Measurements from ENCODE around the gene JAZF1. TPM values are rescaled to one million over a fixed set of nuclear protein-coding genes. Genes with fewer than 3 reads are reported as not detected.

The JAZF1 gene
- total RNA-seq, 1 donor from 2014 or later = 29.4 TPM

DNA sequence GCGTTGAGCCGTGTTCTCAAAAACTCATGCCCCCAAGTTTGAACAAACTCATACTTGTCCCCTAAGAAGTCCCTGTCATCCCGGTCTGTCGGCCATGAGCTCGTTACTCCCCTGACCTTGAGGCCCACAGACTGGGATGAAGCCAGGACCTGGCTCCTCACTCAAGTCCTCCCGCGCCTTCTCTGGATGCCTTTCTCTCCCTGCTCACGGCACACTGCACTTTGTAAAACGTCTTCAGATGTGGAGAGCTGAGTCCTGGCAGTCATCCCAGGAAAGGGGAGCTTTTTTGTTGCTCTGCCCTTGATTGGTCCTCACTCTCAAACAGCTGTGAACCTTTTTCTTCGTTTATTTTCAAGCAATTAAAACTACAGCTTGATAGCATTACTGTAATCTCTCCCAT lies 110.8 kb downstream of the JAZF1 start:
- DNase-seq = peak; percentile 50
- no peak overlapping the region for H3K4me3 ChIP-seq
- intact Hi-C loops (cut with micrococcal nuclease) = no loop called here
- no peaks in the 10 kb centered on the region for H3K27me3 ChIP-seq (ENCODE audit: low read depth)
- TF ChIP-seq, protein P1, sequence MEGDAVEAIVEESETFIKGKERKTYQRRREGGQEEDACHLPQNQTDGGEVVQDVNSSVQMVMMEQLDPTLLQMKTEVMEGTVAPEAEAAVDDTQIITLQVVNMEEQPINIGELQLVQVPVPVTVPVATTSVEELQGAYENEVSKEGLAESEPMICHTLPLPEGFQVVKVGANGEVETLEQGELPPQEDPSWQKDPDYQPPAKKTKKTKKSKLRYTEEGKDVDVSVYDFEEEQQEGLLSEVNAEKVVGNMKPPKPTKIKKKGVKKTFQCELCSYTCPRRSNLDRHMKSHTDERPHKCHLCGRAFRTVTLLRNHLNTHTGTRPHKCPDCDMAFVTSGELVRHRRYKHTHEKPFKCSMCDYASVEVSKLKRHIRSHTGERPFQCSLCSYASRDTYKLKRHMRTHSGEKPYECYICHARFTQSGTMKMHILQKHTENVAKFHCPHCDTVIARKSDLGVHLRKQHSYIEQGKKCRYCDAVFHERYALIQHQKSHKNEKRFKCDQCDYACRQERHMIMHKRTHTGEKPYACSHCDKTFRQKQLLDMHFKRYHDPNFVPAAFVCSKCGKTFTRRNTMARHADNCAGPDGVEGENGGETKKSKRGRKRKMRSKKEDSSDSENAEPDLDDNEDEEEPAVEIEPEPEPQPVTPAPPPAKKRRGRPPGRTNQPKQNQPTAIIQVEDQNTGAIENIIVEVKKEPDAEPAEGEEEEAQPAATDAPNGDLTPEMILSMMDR (IDR thresholded peaks at IDR 0.05; ENCODE audit: borderline replicate concordance) = no peak
- H3K36me3 ChIP-seq = no peaks in the 10 kb centered on the region
- H3K4me1 ChIP-seq = peaks cover 27% of the 10 kb centered on the region
- H3K9me3 ChIP-seq (replicated peaks) = no peaks in the 10 kb centered on the region
- peak overlapping the region; percentile 59 for H3K27ac ChIP-seq (replicated peaks)

DNA sequence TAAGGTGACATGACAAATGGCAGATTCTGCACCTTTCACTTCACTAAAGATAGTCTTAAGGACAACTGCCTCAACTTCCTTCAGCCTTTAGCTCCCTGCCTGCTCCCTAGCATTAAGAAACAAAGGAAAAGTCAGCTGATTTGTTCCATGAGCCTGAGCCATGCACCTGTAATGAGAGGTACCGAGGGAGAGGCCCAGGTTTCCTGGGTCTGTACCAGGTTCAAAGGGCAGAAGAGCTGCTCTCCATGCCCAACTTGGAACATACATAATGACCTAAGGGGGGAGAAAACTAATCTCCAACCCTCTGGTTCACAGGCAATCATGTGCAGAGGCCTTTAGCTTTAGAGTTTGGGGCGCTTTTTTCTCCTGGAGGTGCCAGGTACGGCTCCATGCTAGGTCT lies 111.2 kb downstream of the JAZF1 start:
- no peak for DNase-seq
- peak overlapping the region; percentile 59 for H3K27ac ChIP-seq (replicated peaks)
- intact Hi-C loops (cut with micrococcal nuclease) = no loop called here
- no peaks in the 10 kb centered on the region for H3K27me3 ChIP-seq (ENCODE audit: low read depth)
- TF ChIP-seq, protein P1 (IDR thresholded peaks at IDR 0.05; ENCODE audit: borderline replicate concordance) = no peak
- peaks cover 30% of the 10 kb centered on the region for H3K4me1 ChIP-seq
- H3K9me3 ChIP-seq (replicated peaks) = no peaks in the 10 kb centered on the region
- no peaks in the 10 kb centered on the region for H3K36me3 ChIP-seq
- no peak overlapping the region for H3K4me3 ChIP-seq

DNA sequence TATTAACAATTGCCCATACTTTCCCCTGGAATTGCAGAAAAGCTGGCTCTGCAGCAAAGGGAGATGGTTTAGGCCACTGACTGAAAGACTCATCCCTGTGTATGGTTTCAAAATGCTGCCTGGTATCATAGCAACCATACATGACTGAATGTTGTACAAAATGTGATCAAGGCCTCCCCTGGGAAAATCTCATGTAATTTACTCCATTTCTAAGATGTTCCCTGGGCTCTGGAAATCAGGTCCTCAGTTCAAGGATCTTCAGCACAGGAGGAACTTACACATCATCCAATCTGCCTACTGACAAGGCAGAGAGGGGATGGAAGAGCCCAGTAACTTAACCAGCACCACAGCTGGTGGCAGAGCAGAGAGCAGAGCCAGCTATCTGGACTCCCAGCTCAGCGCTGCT lies 111.8 kb downstream of the JAZF1 start:
- TF ChIP-seq, protein P1 (IDR thresholded peaks at IDR 0.05; ENCODE audit: borderline replicate concordance) = no peak
- DNase-seq = no peak
- Histone ChIP-seq H3K27me3 (ENCODE audit: low read depth) (no peaks in the 10 kb centered on the region), H3K36me3 (no peaks in the 10 kb centered on the region), H3K27ac (replicated peaks) (peak overlapping the region; percentile 59), H3K4me1 (peaks cover 31% of the 10 kb centered on the region), H3K4me3 (no peak overlapping the region), H3K9me3 (replicated peaks) (no peaks in the 10 kb centered on the region)
- intact Hi-C loops (cut with micrococcal nuclease) = no loop called here

DNA sequence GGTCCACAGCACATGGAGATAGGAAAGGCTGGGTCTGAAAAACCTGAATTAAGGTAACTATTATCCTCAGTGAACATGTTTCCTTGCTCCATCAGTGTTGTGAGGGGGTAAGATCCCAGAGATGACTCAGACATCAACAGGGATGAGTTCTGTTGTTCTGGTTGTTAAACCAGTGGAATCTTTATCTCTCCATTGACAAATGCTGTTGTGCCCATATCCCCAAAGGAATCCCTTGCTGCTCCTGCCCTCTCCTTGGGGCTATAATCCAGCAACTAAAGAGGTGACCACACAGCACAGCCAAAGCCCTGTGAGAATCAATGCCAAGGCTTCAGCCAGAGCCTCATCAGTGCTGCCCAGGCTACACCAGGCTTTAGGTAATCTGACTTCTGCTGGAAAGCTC lies 113.4 kb downstream of the JAZF1 start:
- Histone ChIP-seq H3K4me3 (no peak overlapping the region), H3K27ac (replicated peaks) (no peak overlapping the region), H3K9me3 (replicated peaks) (no peaks in the 10 kb centered on the region), H3K4me1 (peaks cover 38% of the 10 kb centered on the region), H3K36me3 (no peaks in the 10 kb centered on the region), H3K27me3 (ENCODE audit: low read depth) (no peaks in the 10 kb centered on the region)
- intact Hi-C loops (cut with micrococcal nuclease) = no loop called here
- TF ChIP-seq, protein P1 (IDR thresholded peaks at IDR 0.05; ENCODE audit: borderline replicate concordance) = no peak
- no peak for DNase-seq

DNA sequence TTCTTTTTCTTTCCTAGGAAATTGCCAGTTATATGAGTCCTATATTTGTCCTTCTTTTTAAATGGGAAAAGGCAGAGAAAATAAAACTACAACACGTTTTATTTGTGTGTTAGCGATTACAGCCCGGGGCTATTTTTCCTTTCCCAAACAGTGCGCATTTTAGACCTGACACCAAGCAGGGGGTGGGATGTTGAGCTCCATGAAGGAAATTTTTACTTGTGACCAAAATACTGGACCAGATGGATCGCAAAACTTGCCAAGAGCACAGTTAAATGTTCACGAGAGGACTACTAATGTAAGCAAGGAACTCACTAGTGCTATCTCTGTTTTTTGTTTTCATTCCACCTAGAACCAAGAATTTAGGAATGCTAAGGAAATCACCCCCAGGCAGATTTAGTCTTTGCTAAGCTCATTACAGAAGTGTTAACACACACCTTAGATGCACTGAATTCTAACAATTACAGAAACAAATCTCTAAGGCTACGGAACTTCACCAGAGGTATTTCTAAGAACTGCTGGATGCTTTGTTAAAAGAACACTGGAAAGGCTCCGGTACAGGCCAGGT lies 114.8 kb downstream of the JAZF1 start:
- H3K4me1 ChIP-seq = peaks cover 38% of the 10 kb centered on the region
- H3K27me3 ChIP-seq (ENCODE audit: low read depth) = no peaks in the 10 kb centered on the region
- no peak for DNase-seq
- intact Hi-C loops (cut with micrococcal nuclease) = no loop called here
- H3K4me3 ChIP-seq = no peak overlapping the region
- peak overlapping the region; percentile 24 for H3K27ac ChIP-seq (replicated peaks)
- H3K36me3 ChIP-seq = no peaks in the 10 kb centered on the region
- H3K9me3 ChIP-seq (replicated peaks) = no peaks in the 10 kb centered on the region
- TF ChIP-seq, protein P1 (IDR thresholded peaks at IDR 0.05; ENCODE audit: borderline replicate concordance) = no peak

Data from left ventricle myocardium inferior (tissue), 1 donor.